Epithelial cell of esophagus (primary cell): ENCODE measurements around the gene FAM163A.
"Not testable (repeated sequence)": the region's sequence is repeated elsewhere in the genome, so short reads cannot be mapped to it uniquely, and the experiment has no call there.

ENCODE experiments used
- DNase-seq: peaks from one replicate; pipeline ENCODE4 v3.0.0; 2010; ENCODE audit warnings: low read depth
- H3K4me3 ChIP-seq: 2 replicates; pipeline ENCODE4 v1.5.1; 2011; ENCODE audit warnings: mild to moderate bottlenecking, low read length, control low read depth
- CTCF ChIP-seq: IDR thresholded peaks from 2 replicates; pipeline ENCODE4 v1.5.1; 2011; ENCODE audit warnings: low read depth, mild to moderate bottlenecking, low read length, control low read depth, inconsistent platforms; ENCODE audit not compliant: insufficient read depth; ENCODE audit errors: missing control alignments

Gene FAM163A

GRCh38 chr1:179798213-179798863, 55.2 kb downstream of the FAM163A start:
- no peak overlapping the region for H3K4me3 ChIP-seq
- no peak for TF ChIP-seq CTCF
- DNase-seq = no peak

DNA sequence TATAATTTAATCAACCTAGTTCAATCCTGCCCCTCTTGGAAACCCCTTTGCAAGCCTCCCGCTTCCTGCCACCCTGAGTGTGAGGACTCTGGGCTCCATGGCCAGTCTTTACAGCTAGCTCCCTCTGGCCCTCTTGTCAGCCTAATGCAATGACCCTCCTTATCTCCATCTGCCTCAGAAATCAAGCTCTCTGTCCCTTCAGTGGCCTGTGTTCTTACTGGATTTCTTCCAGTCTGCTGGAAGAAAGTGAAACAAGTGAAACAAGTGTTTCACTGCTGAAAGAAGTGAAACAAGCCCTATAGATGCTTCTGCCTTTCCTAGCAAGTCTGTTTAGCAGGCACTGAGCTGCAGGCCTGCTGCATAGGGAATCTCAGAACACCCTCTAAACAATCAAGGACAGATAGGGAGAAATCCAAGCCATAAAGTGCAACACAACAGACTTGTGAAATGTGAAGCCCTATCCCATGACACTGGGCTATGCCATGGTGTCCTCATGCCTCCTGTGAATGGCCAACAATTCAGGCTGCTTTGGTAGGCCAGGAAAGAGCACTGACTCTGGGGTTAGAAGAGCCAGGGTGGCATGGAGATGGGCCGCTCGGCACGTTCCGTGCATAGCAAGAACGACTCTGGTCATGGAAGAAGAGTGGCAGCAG, 55.9 kb downstream of the FAM163A start:
- no peak for DNase-seq
- no peak for TF ChIP-seq CTCF
- H3K4me3 ChIP-seq = no peak overlapping the region

- no peak overlapping the region for H3K4me3 ChIP-seq
- no peak for TF ChIP-seq CTCF
- no peak for DNase-seq
Observed at GRCh38 chr1:179800481-179800880, 57.4 kb downstream of the FAM163A start.

- no peak for DNase-seq
- no peak overlapping the region for H3K4me3 ChIP-seq
- no peak for TF ChIP-seq CTCF
Observed at GRCh38 chr1:179803104-179803503, 60.0 kb downstream of the FAM163A start.

DNA sequence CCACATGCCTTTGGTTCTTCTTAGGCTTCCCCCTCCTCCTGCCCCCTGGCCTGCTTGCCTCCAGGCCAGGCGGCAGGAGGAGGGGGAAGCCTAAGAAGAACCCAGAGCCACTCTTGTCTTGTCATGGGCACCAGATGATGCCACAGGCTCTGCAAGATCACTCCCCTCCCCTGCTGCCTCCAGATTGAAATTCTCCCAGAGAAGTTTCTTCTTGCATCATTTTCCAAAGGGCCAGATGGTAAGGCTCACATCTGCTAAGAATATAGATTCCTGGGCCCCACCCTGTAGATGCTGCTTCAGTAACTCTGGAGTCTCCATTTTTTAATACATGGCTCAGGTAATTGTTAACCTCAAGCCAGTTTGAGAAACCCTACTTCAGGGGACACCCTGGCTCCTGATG, 60.8 kb downstream of the FAM163A start:
- TF ChIP-seq CTCF = no peak
- no peak for DNase-seq
- no peak overlapping the region for H3K4me3 ChIP-seq

GRCh38 chr1:179804417-179804816, 61.3 kb downstream of the FAM163A start:
- H3K4me3 ChIP-seq, DNase-seq: not testable (repeated sequence)

DNA sequence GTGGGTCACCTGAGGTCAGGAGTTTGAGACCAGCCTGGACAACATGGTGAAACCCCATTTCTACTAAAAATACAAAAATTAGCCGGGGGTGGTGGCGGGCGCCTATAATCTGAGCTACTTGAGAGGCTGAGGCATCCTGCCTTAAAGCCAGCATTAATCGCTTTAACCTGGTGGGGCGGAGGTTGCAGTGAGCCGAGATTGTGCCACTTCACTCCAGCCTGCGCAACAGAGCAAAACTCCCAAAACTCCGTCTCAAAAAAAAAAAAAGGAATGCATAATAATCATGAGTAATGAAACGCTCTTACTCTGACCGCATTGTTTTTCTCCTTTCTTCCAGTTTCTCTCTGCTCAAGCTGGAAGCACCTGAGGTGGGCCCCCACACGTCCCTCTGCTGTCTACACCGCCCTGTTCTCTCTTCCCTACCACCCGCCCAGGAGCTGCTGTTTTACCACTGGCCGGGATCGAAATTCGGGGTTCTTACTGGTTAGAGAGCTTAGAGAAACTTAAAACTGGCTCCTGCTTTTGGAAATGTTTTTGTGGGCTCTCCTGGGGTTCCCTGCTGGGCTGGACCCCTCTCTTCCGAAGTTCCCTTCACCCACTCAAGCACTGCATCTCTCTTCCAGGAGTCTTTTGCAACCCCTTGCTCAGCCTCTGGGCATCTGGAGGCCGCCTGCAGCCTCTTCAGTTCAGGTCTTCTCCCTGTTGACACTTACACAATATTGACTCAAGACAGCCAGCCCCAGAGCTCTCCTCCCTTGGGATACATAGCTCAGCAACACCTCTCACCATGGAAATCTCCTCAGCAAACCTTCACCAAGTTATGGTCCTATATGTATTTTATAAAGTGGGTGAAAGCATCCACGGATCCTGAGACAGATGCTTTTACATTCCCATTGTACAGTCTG, 62.5 kb downstream of the FAM163A start:
- no peak overlapping the region for H3K4me3 ChIP-seq
- DNase-seq = no peak
- TF ChIP-seq CTCF = no peak
